NK-92 (cell line): Measurements from ENCODE around the gene PRKCG.

Experiments
- DNase-seq: peaks from one replicate; lab custom pipeline; 2025; ENCODE audit not compliant: unreplicated experiment; lab: John Stamatoyannopoulos, UW

The PRKCG gene

DNA sequence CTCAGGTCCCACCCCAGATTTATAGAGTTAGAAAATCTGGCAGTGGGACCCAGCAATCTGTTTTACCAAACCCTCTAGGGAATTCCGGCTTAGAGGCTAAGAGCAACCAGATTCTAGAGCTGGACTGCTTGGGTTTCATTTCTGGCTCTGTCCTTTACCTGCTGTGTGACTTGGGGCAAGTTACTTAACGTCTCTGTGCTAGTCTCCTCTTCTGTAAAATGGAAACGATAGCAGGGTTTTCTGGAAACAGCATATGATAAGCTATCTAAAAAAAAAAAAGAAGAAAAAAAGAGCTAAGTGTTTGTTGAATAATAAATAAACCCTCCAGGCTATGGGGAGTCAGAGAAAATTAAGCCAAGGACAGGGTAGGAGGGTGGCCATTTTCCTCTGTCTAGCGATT is 15.5 kb downstream of the PRKCG start:
- no peak for DNase-seq

DNA sequence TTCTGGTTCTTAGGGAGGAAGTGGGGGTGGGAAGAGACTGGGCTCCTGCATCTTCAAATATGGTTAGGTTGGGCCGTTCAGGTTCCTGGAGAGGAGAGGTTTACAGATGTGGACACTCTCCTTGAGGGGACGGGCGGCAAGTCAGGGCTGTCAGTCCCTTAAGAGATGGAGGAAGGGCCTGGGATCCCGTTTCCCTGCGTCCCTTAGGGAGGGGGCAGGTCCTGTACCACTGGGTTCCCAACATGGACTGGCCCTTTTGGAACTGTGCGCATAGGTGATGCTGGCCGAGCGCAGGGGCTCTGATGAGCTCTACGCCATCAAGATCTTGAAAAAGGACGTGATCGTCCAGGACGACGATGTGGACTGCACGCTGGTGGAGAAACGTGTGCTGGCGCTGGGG is 16.2 kb downstream of the PRKCG start:
- no peak for DNase-seq

DNA sequence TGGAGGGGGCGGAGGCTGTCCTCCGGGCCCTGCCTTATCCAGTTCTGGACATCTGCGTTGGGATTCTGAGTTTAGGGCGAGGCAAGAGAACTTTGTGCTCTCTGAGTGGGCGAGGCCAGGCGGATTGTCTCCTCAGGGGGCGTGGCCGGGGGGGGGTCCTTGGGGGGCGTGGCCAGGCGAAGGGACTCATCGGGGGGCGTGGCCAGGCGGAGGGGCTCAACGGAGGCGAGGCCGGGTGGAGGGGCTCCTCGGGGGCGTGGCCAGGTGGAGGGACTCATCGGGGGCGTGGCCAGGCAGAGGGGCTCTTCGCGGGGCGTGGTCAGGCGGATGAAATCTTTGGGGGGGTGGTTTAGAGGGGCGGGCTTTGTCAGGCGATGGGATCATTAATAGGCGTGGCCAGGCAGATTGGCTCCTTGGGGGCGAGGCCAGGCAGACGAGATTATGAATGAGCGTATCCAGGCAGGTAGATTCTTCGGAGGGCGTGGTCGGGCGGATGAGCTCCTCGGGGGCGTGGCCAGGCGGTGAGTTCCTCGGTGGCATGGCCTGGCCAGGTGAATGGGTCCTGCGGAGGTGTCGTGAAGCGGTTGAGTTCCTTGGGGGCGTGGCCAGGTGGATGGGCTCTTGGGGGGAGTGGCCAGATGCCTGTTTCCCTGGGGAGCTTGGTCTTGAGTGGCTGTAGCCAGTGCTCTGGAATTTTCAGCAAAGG is 16.8 kb downstream of the PRKCG start:
- DNase-seq: no peak

DNA sequence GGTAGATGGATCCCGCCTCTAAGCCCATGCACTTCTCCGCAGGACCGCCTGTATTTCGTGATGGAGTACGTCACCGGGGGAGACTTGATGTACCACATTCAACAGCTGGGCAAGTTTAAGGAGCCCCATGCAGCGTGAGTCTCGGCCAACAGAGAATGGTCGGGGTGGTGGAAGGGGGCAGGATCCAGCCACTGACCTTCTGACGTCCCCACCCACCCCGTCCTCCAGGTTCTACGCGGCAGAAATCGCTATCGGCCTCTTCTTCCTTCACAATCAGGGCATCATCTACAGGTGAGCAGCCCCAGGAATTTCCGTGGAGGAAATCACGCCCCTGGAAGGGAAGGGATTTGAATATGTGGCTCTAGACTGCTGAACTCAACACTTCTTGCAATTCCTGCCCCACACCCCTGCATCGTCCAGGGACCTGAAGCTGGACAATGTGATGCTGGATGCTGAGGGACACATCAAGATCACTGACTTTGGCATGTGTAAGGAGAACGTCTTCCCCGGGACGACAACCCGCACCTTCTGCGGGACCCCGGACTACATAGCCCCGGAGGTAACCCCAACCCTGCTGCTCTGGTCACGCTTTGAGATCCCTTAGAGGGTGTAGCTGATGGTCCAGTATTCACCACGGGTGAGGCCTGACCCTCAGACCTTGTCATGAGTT is 18.3 kb downstream of the PRKCG start:
- DNase-seq: no peak

DNA sequence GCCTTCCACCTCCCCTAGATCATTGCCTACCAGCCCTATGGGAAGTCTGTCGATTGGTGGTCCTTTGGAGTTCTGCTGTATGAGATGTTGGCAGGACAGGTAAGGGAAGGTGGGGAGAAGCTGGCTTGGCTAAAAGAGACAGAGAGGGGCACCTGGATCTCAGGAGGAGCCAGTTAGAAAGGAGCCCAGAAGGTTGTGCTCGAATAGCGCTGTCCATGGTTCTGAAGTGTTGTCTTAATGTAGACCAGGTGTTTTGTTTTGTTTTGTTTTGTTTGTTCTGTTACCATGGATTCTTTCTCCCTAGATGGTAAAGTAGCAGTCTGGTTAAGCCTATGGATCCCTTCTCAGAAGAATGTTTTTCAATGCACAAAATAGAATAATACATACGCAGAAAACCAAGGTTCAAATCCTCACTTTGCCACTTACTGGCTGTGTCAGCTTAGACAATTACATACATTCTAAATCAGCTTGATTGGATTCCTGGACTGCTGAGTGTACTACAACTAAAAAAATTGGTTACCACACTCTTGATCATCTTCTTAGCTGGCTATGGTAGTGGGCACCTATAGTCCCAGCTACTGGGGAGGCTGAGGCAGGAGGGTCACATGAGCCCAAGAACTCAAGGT is 21.2 kb downstream of the PRKCG start:
- no peak for DNase-seq

DNA sequence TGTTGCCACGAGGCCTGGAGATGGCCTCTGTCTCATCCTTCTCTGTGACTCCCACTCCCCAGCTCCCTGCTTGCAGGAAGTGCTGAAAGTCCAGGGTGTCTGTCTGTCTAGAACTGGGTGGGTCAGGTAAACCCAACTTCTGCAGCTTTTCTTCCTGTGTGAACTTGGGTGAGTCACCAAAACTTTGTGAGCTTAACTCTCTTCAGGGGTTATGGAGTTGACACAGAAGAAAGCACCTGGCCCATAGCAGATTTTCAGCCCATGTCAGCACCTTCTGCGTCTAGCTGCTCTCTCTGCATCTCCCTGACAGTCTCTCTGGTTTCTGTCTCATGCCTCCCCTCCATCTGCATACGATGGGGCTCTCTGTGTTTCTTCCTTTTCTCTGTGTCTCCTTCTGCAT is 22.9 kb downstream of the PRKCG start:
- DNase-seq: no peak

DNA sequence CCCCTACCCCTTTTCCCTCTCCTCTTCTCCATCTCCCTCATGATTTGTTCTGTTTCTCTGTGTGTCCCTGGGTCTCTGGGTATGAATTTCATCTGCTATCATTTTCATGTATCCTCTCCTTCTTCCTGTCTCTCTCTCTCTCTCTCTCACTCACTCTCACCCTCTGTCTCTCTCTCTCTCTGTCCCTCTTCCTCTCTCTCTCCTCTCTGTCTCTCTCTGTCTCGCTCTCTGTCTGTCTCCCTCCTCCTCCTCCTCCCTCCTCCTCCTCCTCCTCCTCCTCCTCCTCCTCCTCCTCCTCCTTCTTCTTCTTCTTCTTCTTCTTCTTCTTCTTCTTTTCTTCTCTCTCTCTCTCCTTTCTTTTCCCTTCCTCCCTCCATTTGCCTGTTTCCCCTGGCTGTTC is 23.8 kb downstream of the PRKCG start:
- no peak for DNase-seq

DNA sequence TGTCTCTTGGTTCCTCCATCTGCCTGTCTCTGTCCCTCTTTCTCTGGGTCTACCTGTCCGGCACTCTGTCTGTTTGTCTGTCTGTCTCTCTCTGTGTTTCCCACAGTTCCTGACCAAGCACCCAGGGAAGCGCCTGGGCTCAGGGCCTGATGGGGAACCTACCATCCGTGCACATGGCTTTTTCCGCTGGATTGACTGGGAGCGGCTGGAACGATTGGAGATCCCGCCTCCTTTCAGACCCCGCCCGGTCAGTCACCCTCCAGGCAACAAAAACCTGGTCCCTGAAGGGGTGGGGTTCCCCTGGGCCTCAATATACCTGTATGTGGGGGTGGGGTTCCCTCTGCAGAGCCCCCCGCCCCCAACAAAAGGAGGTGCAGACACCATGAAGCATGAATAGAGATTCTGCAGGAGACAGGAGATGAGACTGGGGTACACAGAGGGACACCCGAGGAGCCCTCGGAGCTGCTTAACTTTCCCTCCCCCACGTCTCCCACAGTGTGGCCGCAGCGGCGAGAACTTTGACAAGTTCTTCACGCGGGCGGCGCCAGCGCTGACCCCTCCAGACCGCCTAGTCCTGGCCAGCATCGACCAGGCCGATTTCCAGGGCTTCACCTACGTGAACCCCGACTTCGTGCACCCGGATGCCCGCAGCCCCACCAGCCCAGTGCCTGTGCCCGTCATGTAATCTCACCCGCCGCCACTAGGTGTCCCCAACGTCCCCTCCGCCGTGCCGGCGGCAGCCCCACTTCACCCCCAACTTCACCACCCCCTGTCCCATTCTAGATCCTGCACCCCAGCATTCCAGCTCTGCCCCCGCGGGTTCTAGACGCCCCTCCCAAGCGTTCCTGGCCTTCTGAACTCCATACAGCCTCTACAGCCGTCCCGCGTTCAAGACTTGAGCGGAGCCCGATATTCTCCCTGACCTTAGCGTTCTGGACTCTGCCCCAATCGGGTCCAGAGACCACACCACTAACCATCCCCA is 24.5 kb downstream of the PRKCG start:
- DNase-seq: no peak

DNA sequence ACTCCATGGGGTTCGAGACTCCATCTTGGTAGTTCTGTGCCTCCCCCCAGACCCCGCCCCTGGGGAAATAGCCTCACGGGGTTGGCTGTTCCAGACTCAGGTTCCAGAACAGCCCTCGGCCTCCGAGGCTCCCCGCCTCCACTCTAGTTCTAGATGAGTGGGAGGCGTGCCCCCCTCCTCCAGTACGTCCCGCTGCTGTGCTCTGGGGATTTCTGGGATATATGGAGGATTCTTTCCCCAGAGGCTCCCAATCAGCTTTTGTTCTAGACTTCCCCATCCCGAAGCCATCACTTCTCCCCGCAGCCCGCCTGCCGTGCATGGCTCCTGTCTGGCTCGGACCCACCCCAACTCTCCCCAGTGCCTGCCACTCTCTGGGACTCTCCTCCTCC is 25.2 kb downstream of the PRKCG start:
- no peak for DNase-seq

DNA sequence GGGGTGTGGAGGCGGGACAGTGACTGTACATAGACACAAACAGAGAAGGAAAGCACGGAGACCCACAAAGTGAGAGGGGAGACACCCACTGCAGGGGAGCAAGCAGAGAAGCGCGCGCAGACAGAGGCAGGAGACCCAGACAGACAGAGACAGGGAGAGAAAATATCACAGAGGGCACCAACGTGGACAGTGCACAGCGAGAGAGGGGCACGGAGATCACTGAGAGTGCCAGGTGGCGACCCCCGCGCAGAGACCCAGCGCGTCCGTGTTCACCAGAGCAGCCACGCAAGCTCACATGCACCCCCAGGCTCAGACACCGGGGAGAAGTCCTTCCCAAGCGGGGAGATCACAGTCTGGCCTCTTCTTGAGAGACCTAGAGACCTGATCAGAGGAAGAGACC is 25.7 kb downstream of the PRKCG start:
- DNase-seq: no peak

DNA sequence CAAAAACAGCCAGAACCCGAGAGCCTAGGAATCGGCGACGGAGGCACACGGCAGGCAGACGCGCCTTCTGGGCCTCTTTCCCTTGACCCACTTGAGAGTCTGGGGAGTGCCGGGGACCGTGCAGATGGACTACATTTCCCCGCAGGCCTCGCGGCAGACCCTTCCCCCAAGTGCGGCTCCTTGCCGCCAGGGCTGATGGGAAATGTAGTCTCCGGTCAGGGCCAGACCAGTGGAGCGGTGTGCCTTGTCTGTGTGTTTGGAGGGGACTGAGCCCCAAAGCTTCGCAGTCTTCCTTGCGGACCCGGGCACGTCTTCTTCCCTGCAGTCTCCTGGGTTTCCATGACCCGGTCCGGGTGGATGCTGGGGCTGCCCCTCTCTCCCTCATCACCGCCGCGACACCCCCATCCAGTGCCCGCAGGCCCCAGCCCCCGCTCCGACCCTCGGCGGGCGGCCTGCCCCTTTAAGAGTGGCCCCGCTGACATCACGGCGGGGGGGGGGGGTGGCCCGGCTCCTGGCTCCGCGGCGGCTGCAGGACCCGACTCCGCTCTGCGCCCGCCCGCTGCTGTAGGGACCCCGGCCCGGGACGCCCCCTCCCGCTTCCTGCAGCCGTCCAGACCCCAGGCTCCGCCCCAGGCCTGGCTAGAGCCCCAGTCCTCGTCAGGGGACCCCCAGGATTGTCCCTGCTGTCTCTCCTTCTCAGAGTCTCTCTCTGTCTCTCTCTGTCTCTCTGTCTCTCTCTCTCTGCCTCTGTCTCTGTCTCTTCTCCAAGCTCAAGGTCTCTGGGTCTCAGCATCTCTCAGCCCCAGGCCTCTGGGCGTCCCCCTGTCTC is 26.3 kb downstream of the PRKCG start:
- DNase-seq: no peak

DNA sequence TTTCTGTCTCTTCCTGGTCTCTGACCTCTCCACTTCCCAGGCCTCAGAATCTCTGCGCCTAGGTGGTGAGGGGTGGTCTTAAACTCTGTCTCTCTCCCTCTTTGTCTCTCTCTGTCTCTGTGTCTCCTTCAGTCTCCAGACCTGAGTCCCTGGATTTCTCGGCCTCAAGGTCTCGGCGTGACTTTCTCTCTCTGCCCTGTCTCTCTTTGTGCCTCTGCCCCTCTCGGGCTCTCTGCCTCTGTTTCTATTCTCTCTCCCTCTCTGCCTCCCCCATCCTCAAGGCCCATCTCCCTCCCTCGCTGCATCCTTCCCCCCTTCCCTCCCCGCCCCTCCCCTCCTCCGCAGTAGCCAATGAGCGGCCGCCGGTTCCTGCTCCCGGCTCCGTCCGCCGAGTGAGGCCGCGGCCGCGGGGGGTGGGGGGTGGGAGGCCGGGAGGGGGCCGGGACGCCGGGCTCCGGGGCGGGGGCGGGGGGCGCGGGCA is 27.0 kb downstream of the PRKCG start, which contains the start of gene CACNG7:
Gene CACNG7, plus strand, starts transcription at position 344 of the 481 bp plus-strand sequence. CDS start 3,554 bp downstream, outside the sequence.
- no peak for DNase-seq

DNA sequence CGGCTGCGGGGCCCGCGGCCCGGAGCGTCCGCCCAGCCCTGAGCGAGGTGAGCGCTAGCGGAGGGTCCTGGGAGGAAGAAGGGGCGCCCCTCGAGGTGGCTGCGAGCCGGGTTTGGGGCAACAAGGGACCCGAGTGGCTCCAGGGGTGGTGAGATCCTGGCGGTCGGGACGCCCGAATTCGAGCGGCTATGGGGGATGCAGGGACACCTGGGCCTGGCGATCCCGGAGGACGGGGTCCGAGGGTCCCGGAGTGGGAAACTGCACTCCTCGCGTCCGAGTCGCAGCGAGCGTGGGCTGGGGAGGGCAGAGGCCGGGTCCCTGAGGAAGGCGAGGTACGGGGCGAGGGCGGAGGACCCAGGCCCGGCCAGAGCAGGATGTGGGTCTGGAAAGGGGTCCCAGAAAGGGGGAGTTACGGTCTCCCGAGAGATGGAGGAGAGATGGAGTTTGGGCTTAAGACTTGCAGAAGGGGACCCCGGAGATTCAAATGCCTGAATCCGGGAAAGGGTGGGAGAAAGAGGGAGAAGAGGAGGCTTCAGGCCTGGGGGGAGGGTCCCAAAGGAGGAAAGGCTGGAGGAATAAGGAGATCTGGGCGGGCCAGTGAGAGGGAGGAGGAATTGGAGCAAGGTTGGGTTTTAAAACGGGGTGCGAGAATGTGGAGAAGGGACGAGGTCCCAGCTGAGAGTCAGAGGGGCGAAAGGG is 27.6 kb downstream of the PRKCG start:
- DNase-seq: no peak

DNA sequence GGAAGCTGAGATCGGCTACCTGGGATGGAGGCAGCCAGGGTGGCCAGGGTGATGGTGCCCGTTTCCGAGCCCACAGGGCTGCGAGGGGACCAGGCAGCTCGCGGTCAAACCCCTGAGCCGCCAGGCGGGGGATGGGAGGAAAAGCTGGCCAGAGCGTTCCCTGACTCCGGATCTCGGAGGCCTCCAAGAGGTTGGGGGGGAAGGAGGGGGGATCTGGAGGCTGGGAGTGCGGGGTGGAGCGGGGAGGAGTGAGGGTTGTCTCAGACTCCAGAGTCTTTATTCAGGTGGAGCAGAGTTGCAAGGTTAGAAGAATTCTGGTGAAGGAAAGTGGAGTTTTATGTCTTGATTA is 28.1 kb downstream of the PRKCG start:
- no peak for DNase-seq

DNA sequence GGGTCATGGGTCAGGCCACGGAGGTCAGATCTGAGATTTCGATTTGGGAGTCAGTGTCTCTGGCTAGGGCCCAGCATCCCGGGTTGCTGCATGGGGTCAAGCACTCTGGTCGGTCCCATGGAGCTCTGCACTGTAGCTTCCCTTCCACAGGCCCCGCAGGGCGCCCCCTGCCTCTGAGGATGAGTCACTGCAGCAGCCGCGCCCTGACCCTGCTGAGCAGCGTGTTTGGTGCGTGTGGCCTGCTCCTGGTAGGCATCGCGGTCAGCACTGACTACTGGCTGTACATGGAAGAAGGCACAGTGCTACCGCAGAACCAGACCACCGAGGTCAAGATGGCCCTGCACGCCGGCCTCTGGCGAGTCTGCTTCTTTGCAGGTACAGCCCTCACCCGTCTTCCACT is 30.7 kb downstream of the PRKCG start:
- no peak for DNase-seq

DNA sequence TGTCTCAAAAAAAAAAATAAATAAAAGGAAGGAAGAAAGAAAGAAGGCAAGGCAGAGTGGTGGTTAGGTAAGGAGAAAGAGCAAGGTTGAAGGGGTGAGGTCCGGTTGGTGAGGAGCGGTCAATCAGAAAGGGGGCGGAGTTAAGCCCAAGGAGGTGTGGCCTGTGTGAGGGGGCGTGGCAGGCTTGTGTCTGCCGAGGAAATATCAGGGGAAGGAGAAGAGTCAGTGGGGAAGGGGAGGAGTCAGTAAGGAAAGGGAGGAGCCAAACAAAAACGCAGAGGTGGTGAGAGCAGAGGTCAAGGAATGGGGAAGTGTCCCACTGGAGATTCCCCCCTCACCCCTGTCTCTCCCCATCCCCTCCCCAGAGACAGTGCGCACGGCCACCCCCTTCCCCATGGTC is 33.0 kb downstream of the PRKCG start:
- no peak for DNase-seq

DNA sequence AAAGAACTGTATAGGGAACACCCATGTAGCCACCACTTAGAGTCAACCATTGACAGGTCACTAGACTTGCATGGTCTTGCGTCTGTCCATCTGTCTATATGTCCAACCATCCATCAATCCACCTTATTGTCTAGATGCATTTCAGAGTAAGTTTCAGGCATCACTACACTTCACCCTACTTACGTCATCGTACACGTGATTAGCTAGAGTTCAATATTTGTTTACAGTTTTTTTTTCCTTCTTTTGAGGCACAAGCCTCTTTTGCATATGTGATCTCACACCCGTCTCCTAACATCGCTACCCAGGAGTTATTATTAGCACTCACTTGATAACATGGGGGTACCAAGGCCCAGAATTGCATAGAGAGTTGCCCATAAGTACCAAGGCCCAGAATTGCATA is 34.0 kb downstream of the PRKCG start:
- no peak for DNase-seq

DNA sequence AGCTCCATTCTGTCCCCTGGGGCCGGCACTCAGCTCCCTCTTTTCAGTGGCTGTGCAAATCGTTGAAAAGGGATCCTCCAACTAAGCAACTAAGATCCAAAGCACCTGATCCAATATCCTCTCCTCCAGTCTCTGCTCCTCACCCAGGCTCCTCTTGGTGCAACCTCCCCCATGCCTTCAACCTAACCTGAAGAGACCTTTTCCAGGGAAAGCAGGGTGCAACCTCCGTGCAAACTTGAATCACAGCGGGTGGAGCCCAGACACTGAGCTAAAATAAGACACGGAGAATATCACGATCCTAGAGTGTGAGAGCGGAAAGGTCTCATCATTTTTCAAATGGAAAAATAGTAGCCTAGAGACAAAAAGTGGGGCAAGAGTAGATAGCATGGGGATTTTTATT is 35.4 kb downstream of the PRKCG start:
- no peak for DNase-seq

DNA sequence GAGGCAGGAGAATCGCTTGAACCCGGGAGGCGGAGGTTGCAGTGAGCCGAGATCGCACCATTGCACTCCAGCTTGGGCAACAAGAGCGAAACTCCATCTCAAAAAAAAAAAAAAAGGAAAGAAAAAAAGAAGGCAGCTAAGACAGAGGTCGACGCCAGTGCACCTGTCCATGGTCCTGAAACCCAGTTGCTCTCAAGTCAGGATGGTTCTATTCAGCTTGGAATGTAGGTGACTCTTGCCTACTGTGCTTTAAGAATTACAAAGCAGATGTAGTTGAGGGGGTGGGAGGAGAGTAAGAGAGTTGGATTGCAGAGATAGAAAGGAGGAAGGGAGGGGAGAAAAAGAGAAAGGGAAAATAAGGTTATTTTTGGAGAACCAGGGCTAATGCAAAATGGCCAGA is 45.7 kb downstream of the PRKCG start:
- DNase-seq: no peak

DNA sequence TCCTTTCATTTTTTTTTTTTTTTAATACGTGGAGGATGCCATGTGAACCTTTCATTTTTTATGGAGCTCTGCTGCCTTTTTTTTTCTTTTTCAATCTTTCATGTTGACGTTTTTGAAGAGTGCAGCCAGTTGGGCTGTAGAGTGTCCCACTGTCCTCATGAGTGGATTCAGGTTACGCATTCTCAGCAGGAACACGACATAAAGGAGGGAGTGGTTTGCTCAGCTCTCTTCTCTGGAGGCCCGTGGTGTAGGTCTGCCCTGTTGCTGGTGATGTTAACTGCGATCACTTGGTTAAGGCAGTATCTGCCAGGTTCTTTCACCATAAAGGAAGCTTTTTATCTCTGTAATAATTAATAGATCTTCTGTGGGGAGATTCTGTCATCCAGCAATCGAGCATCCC is 54.0 kb downstream of the PRKCG start:
- DNase-seq: no peak
